Keratinocyte (primary cell): ENCODE measurements around the gene SPAG16. TPM values are rescaled to one million over a fixed set of nuclear protein-coding genes. Genes with fewer than 3 reads are reported as not detected.

Experiments
- DNase-seq: peaks from one replicate; pipeline ENCODE4 v3.0.0-alpha.2; 2011; ENCODE audit warnings: low read depth, missing footprints, low spot score
- FAIRE-seq: peaks from 2 replicates; lab custom pipeline; 2011; peaks lifted over from hg19 to GRCh38; lab: Jason Lieb, UNC
- H2AFZ ChIP-seq: 2 replicates; pipeline ENCODE4 v1.6.0; 2012; ENCODE audit warnings: low read length, control low read depth, inconsistent platforms; ENCODE audit not compliant: control insufficient read depth
- H3K27ac ChIP-seq: 2 replicates; pipeline ENCODE4 v1.5.1; 2011; ENCODE audit warnings: low read length; ENCODE audit not compliant: control insufficient read depth, insufficient read depth
- H3K27me3 ChIP-seq: 3 replicates; pipeline ENCODE4 v1.6.0; 2011; ENCODE audit warnings: low read length; ENCODE audit not compliant: control insufficient read depth, insufficient read depth; ENCODE audit errors: extremely low read depth
- H3K36me3 ChIP-seq, 2 experiments: 2 replicates in 1 of 2; 3 replicates in 1 of 2; pipeline ENCODE4 v1.5.1; 2011; ENCODE audit warnings: low read length in 2 of 2, mild to moderate bottlenecking in 1 of 2; ENCODE audit not compliant: control insufficient read depth in 2 of 2, insufficient read depth in 2 of 2; ENCODE audit errors: extremely low read depth in 1 of 2
- H3K4me1 ChIP-seq: 3 replicates; pipeline ENCODE4 v1.5.1; 2011; ENCODE audit warnings: low read length; ENCODE audit not compliant: control insufficient read depth, insufficient read depth; ENCODE audit errors: extremely low read depth
- H3K4me2 ChIP-seq: 3 replicates; pipeline ENCODE4 v1.6.0; 2011; ENCODE audit warnings: low read depth, low read length; ENCODE audit not compliant: control insufficient read depth, insufficient read depth; ENCODE audit errors: extremely low read depth
- H3K4me3 ChIP-seq, 3 experiments: fragments of 200-600 bp in 1 of 3; sonication (generic) in 1 of 3; 2 replicates in 2 of 3; 3 replicates in 1 of 3; pipeline ENCODE4 v1.5.1; 2011 to 2016; ENCODE audit warnings: low read length in 3 of 3, mild to moderate bottlenecking in 3 of 3, control low read depth in 2 of 3, inconsistent platforms in 1 of 3, low read depth in 1 of 3, mixed read lengths in 1 of 3, mixed run types in 1 of 3, moderate library complexity in 1 of 3; ENCODE audit not compliant: control insufficient read depth in 2 of 3, insufficient read depth in 2 of 3; ENCODE audit errors: extremely low read depth in 1 of 3
- H3K79me2 ChIP-seq: 2 replicates; pipeline ENCODE4 v1.6.0; 2012; ENCODE audit warnings: low read length; ENCODE audit not compliant: control insufficient read depth, insufficient read depth
- H3K9ac ChIP-seq: 3 replicates; pipeline ENCODE4 v1.6.0; 2011; ENCODE audit warnings: low read length; ENCODE audit not compliant: control insufficient read depth, insufficient read depth; ENCODE audit errors: extremely low read depth
- H3K9me1 ChIP-seq: 3 replicates; pipeline ENCODE4 v1.6.0; 2011; ENCODE audit warnings: low read length; ENCODE audit not compliant: control insufficient read depth, insufficient read depth; ENCODE audit errors: extremely low read depth
- H3K9me3 ChIP-seq: 2 replicates; pipeline ENCODE4 v1.5.1; 2012; ENCODE audit warnings: low read depth, low read length; ENCODE audit not compliant: control insufficient read depth
- H4K20me1 ChIP-seq: 3 replicates; pipeline ENCODE4 v1.6.0; 2011; ENCODE audit warnings: low read length; ENCODE audit not compliant: control insufficient read depth, insufficient read depth; ENCODE audit errors: extremely low read depth
- CTCF ChIP-seq, 3 experiments: IDR thresholded peaks in 1 of 3; conservative IDR thresholded peaks in 1 of 3; optimal IDR thresholded peaks in 1 of 3; 2 replicates in 2 of 3; 3 replicates in 1 of 3; pipeline versions ENCODE3 to v1.5.1; 2011; ENCODE audit warnings: low read length in 3 of 3, mild to moderate bottlenecking in 3 of 3, moderate library complexity in 2 of 3, control low read depth in 1 of 3, inconsistent platforms in 1 of 3; ENCODE audit not compliant: insufficient read depth in 2 of 3; ENCODE audit errors: extremely low read depth in 1 of 3
- EZH2 ChIP-seq: IDR thresholded peaks from one replicate; pipeline ENCODE4 v1.6.1; 2012; ENCODE audit warnings: inconsistent platforms, mild to moderate bottlenecking, low read length, moderate library complexity
- dilution Hi-C: fragments of 300-500 bp; cut with MboI; formaldehyde crosslinking; loops from one replicate; pipeline ENCODE4 v1.7.0; 2020; ENCODE audit warnings: low sequenced_read_pairs; ENCODE audit not compliant: extremely low pct_ligation_motif_present
- polyA plus RNA-seq, 5 experiments: library from polyadenylated mRNA; depleted of rRNA in 3 of 5; stranded (reverse) in 3 of 5; stranded (forward) in 1 of 5; unstranded in 1 of 5; fragments of >200 nt; gene quantifications; 1 replicate in 1 of 5; 2 replicates in 3 of 5; 3 replicates in 1 of 5; pipeline versions ENCODE4 v1.2.1 to v1.2.3, GENCODE V29; 2011 to 2012; ENCODE audit warnings: missing spikeins in 2 of 5, low read depth in 1 of 5, low replicate concordance in 1 of 5

SPAG16 gene
- polyA plus RNA-seq, 1 donor (not counting 4 experiments of a cell fraction or from before 2014, with no cell fraction given) = 19.6 TPM

- FAIRE-seq (no peak), DNase-seq (no peak)
- dilution Hi-C loops = no loop called here
- no peak overlapping the region for H3K9ac ChIP-seq
- H3K4me3 ChIP-seq = no peak overlapping the region
- H3K9me1 ChIP-seq = no peaks in the 10 kb centered on the region
- no peaks in the 10 kb centered on the region for H3K9me3 ChIP-seq
- H3K4me1 ChIP-seq = no peaks in the 10 kb centered on the region
- H3K36me3 ChIP-seq = no peaks in the 10 kb centered on the region
- no peak overlapping the region for H3K4me2 ChIP-seq
- H3K79me2 ChIP-seq = no peaks in the 10 kb centered on the region
- TF ChIP-seq EZH2 (no peak), CTCF (optimal IDR thresholded peaks at IDR 0.05 in 1 of 3, IDR thresholded peaks at IDR 0.05 in 1 of 3, conservative IDR thresholded peaks at IDR 0.05 in 1 of 3; ENCODE audit: extremely low read depth in 1 of 3, insufficient read depth in 2 of 3, low read length in 3 of 3) (no peak)
- no peak overlapping the region for H3K27ac ChIP-seq
- no peak overlapping the region for H2AFZ ChIP-seq
- H4K20me1 ChIP-seq = no peaks in the 10 kb centered on the region
- H3K27me3 ChIP-seq = no peaks in the 10 kb centered on the region
Measured at GRCh38 chr2:214103276-214104001, 819.2 kb downstream of the SPAG16 start.

- Histone ChIP-seq H2AFZ (no peak overlapping the region), H3K9me3 (no peaks in the 10 kb centered on the region), H3K9me1 (no peaks in the 10 kb centered on the region), H3K27ac (no peak overlapping the region), H4K20me1 (no peaks in the 10 kb centered on the region), H3K27me3 (no peaks in the 10 kb centered on the region), H3K4me1 (no peaks in the 10 kb centered on the region), H3K4me2 (no peak overlapping the region), H3K9ac (no peak overlapping the region), H3K36me3 (no peaks in the 10 kb centered on the region), H3K79me2 (no peaks in the 10 kb centered on the region), H3K4me3 (no peak overlapping the region)
- TF ChIP-seq CTCF (optimal IDR thresholded peaks at IDR 0.05 in 1 of 3, IDR thresholded peaks at IDR 0.05 in 1 of 3, conservative IDR thresholded peaks at IDR 0.05 in 1 of 3; ENCODE audit: extremely low read depth in 1 of 3, insufficient read depth in 2 of 3, low read length in 3 of 3) (no peak), EZH2 (no peak)
- FAIRE-seq = no peak
- dilution Hi-C loops = no loop called here
- DNase-seq = no peak
Measured at GRCh38 chr2:214104219-214104618, 820.0 kb downstream of the SPAG16 start.
